Kidney tubule cell (primary cell): ENCODE measurements around the gene ENSA.
"Not testable (repeated sequence)": the region's sequence is repeated elsewhere in the genome, so short reads cannot be mapped to it uniquely, and the experiment has no call there.

Experiments used
- DNase-seq: peaks from one replicate; pipeline ENCODE4 v3.0.0-alpha.2; 2018; ENCODE audit warnings: low spot score

ENSA gene

GRCh38 chr1:150621497-150622302 is 7.7 kb downstream of the ENSA start:
- DNase-seq, result peak; percentile 55

GRCh38 chr1:150620919-150621318 is 8.5 kb downstream of the ENSA start:
- no peak for DNase-seq

GRCh38 chr1:150619576-150620509 is 9.6 kb downstream of the ENSA start:
- peak; percentile 80 for DNase-seq

- no peak for DNase-seq
Measured at GRCh38 chr1:150615346-150616201, 13.8 kb downstream of the ENSA start.

- peak; percentile 88 for DNase-seq
Measured at GRCh38 chr1:150613061-150613920, 16.1 kb downstream of the ENSA start.

GRCh38 chr1:150612014-150612345 is 17.4 kb downstream of the ENSA start:
- no peak for DNase-seq

- DNase-seq, result no peak
Measured at GRCh38 chr1:150610576-150610975, 18.8 kb downstream of the ENSA start.

GRCh38 chr1:150609732-150610131 is 19.7 kb downstream of the ENSA start:
- DNase-seq, result no peak

- DNase-seq, result no peak
Measured at GRCh38 chr1:150606463-150607142, 22.8 kb downstream of the ENSA start.

- DNase-seq, result not testable (repeated sequence)
Measured at GRCh38 chr1:150605451-150605731, 24.0 kb downstream of the ENSA start.

GRCh38 chr1:150604226-150604588 is 25.2 kb downstream of the ENSA start:
- DNase-seq, result no peak

- no peak for DNase-seq
Measured at GRCh38 chr1:150603711-150604110, 25.7 kb downstream of the ENSA start.

- not testable (repeated sequence) for DNase-seq
Measured at GRCh38 chr1:150602372-150602771, 27.0 kb downstream of the ENSA start.

GRCh38 chr1:150601540-150601939 is 27.9 kb downstream of the ENSA start:
- DNase-seq, result no peak

- DNase-seq, result not testable (repeated sequence)
Measured at GRCh38 chr1:150598346-150598745, 31.1 kb downstream of the ENSA start.

GRCh38 chr1:150596976-150597375 is 32.4 kb downstream of the ENSA start:
- no peak for DNase-seq

- peak; percentile 46 for DNase-seq
Measured at GRCh38 chr1:150596095-150596892, 33.1 kb downstream of the ENSA start.

GRCh38 chr1:150582371-150582770 is 47.0 kb downstream of the ENSA start:
- no peak for DNase-seq

- not testable (repeated sequence) for DNase-seq
Measured at GRCh38 chr1:150581962-150582361, 47.5 kb downstream of the ENSA start.

GRCh38 chr1:150581437-150581836 is 48.0 kb downstream of the ENSA start:
- DNase-seq, result not testable (repeated sequence)
